OCI-M2 (cell line): ENCODE data around the gene ADPRS.

Experiments used
- DNase-seq: peaks from one replicate; lab custom pipeline; 2025; ENCODE audit not compliant: unreplicated experiment; lab: John Stamatoyannopoulos, UW

Gene ADPRS

DNA sequence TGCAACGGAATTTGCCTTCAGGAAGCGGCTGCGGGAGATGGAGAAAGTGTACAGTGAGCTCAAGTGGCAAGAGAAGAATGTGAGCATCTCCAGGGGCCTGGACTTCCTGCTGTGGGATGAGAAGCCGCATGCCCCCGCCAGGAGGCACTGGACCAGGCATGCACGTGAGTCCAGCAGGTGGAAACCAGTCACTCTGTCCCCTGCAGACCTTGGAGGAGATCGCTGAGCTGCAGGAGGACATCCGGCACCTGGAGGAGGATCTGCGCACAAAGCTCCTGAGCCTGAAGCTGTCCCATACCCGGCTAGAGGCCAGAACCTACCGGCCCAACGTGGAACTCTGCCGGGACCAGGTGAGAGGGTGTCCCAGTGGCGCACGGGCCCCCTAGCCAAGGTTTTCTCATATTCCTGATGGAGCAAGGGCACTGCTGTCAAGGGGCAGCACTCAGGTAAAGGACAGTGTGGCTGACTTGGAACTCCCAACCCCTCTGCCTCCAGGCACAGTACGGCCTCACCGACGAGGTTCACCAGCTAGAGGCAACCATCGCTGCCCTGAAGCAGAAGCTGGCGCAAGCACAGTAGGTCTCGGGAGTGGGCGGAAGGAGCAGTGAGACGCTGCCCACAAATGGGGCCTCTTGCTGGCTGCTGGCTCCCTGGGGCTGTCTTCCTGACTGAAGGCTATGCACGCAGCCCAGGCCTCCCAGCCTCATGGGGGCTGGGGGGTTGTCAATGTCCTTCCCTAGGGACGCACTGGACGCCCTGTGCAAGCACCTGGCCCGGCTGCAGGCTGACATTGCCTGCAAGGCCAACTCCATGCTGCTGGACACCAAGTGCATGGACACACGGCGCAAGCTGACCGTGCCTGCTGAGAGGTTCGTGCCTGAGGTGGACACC lies 1.2 kb upstream of the ADPRS start:
- DNase-seq, result no peak

DNA sequence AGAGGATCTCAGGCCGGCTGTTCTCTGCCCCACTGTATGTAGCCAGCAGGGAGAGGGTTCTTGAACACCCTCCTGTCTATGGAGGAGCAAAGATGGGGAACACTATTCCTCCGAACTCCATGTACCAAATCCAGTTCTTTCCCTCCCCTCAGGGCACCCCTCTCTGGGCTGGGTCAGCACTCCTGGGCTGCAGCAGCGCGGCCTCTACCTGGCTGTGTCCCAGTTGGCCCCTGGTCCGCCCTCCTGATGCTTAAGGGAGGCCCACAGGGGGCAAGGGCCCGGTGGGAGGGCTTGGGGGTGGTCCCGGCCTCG lies 471 bp upstream of the ADPRS start:
- no peak for DNase-seq

GRCh38 chr1:36089393-36090121 lies 865 bp downstream of the ADPRS start:
- DNase-seq, result no peak

DNA sequence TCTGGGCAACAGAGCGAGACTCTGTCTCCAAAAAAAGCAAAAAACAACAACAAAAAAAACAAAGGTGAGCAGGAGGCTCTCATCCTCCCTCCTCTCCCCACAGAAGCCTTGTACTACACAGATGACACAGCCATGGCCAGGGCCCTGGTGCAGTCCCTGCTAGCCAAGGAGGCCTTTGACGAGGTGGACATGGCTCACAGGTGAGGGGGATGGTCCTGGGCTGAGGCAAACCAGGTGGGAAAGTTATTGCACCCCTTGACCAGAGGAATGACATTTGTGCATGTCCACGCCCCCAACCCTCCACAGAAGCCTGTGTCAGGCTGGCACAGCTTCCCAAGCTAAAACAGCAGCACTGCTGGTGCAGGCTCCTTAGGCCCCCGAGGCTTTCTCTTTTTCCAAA lies 2.4 kb downstream of the ADPRS start:
- DNase-seq, result no peak

DNA sequence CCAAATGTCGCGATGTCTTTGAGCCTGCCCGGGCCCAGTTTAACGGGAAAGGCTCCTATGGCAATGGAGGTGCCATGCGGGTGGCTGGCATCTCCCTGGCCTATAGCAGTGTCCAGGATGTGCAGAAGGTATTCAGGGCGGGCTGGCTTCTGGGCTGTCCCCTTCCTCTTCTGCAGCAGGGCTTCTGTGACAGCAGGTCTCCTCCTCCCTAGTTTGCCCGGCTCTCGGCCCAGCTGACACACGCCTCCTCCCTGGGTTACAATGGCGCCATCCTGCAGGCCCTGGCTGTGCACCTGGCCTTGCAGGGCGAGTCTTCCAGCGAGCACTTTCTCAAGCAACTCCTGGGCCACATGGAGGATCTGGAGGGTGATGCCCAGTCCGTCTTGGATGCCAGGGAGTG lies 3.0 kb downstream of the ADPRS start:
- no peak for DNase-seq

DNA sequence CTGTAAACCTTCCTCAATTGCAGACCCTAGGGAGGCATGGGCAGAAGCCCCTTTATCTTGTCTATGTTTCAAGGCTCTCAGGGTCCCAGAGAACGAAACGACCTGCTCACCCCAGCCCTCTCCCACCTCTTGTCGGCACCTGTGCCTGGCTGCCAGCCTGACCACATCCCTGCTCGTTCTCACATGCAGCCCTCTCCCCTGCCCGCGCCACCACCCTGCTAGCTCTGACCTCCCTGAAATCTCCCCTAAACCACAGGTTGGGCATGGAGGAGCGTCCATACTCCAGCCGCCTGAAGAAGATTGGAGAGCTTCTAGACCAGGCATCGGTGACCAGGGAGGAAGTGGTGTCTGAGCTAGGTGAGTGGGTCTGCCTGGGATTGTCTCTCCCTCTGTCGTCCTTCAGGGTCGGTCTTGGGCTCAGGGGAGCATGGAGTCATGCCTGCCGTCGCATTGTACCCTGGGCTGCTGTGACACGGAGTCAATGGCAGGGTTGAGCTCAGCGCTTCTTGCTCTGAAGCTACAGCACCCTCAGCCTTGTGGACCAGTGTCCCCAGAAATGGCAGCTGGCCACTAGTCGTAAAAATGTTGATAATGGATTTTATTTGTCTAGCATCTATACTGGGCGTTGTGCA lies 3.6 kb downstream of the ADPRS start:
- DNase-seq, result no peak

DNA sequence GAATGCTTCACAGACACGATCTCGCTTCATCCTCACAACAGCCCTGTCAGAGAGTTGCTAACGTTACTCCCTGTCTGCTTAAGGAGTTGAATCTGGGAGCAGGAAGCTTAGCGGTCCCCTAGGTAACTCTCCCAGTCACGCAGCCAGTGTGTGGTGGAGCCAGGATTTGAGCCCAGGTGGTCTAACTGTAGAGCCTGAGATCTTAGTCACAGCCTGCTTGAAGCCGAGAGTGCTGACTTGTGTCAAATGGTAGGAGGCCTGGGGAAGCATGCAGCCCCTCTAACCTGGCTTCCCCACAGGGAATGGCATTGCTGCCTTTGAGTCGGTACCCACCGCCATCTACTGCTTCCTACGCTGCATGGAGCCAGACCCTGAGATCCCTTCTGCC lies 4.1 kb downstream of the ADPRS start:
- DNase-seq, result no peak

DNA sequence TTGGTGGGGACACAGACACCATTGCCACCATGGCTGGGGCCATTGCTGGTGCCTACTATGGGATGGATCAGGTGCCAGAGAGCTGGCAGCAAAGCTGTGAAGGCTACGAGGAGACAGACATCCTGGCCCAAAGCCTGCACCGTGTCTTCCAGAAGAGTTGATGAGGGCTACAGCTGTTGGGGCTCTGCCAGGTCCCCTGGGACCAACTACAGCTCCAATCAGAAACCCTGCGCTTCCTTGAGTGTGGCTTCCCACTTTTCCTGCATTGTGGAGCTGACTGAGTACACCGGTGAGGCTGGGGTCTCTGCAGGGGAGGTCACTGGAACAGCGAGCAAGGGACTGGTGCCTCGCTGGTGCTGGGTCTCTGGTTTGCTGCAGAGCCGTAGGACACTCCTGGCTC lies 4.5 kb downstream of the ADPRS start:
- DNase-seq, result no peak

GRCh38 chr1:36093929-36094328 lies 5.2 kb downstream of the ADPRS start:
- DNase-seq, result no peak

DNA sequence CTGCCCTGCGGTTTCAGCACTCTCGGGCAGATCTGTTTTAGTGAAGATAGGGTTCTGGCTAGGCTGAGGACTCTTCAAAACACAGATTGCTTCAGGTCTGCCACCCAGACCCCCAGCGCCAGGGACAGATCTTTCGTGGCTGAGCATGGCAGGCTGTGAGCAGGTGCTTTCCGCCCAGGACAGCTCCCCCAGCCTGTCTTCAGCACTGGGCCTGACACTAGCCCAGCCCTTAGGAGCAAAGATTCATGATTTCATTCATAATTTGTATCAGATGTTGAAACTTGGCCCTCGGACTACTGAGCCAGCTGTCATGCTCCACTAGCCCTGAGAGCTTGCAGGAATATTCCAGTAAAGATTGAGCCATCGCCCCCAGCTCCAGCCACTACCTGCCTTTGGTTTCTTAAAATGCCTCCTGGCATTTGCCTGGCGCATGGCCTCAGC lies 5.9 kb downstream of the ADPRS start:
- DNase-seq, result no peak

- no peak for DNase-seq
These were observed 7.2 kb downstream of the ADPRS start for GRCh38 chr1:36095760-36096405.

DNA sequence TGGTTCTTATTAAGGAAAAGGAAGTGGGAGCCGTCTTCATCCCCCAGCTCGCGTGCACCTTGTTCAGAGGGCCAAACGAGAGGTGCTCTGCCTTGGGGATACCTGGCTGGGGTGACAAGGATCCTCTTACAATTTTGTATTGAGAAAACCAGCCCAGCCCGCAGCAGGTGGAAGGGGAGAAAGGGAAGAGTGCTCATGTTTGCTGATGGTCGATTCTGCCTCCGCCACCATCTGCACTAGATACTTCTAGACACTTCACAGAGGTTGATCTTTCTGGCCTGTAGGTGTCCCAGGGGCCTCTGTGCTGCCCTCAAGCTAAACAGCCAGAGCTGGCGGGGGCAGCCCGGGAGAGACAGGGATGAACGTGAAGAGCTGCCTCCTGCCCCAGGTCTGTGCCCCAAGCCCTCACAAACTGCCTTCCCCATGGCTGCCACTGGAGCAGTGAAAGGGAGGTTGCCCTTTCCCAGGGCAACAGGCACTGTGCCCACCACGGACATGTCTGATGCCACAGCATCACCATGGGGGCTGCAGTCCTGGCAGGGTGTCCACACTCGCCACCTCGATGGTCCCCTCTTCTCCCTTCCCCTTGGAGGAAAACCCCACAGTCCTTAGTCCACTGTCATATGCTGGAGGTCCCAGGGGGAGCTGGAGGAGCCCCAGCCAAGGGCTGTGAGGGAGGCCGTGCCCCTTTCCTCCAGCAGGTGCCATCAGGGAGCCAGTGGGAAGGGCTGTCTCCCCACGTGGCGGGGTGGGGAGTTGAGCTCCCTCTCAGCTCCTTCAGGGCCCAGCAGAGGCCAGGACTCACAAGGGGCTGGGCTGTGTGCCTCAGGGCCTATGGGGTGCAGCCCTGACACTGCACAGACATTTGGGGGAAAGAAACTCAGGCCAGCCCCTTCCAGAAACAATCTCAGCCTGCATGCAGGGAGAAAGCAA lies 8.1 kb downstream of the ADPRS start:
- DNase-seq, result no peak

- DNase-seq, result no peak
These were observed 9.2 kb downstream of the ADPRS start for GRCh38 chr1:36097693-36098585.

GRCh38 chr1:36098650-36099365 lies 10.1 kb downstream of the ADPRS start:
- no peak for DNase-seq

DNA sequence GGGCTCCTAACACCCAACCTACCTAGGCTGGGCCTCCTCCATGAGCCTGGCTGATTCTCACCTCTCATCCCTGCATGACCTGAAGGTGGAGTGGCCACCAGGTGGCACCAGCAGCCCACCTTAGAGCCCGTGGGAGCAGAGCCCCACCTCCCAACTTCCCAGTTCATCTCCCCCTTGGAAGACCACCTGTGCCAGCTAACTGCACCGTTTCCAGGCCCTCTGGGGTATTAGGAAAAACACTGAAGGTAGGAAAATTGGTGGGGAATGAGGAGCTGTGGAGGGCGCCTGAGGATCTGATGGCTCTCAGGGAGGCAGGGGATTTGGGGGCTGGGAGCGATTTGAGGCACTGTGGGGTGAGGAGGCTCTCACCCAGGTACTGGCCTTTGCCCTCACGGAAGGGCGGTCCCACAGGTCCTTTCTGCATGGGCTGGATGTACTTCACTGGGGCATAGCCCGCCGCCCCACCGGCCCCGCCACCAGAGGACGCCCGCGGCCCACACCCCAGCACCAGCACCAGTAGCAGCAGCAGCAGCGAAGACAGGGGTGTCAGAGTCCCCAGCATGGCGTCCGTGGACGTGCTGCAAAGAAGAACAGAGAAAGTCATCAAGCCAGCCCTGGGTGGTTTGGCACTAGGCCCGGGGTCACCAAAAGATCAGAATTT lies 11.1 kb downstream of the ADPRS start:
- no peak for DNase-seq

- no peak for DNase-seq
These were observed 11.7 kb downstream of the ADPRS start for GRCh38 chr1:36100376-36100775.

DNA sequence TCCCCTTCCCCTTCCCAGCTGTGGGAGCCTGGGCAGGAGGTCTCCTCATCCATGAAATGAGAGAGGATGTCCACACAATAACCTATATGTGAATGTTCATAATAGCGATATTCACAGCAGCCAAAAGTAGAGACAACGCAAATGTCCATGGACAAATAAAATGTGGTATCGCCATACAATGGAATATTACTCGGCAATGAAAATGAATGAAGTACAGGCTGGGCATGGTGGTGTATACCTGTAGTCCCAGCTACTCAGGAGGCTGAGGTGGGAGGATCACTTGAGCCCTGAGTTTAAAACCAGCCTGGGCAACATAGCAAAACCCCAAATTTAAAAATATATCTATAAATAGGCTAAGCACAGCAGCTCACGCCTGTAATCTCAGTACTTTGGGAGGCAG lies 12.9 kb downstream of the ADPRS start:
- no peak for DNase-seq

DNA sequence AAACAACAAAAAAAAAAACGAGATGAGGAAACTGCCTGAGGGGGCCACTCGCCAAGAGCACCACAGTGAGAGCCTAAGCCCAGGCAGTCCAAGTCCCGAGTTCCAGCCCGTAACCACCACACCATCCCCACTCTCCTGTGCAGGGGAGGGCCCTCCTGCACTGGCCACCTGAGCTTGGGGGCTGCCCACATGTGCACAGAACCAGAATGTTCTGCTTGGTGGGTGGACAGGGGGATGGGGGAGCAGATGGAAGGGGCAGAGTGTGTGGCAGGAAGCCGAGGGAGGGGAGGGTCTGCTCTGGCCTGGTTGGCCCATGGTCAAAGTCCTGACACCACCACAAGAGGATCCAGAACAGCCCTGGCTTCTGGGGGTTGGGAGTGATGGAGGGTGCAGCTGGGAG lies 17.6 kb downstream of the ADPRS start:
- DNase-seq, result no peak
